GM19395 (cell line): ENCODE data around the gene FBXW11.

ENCODE experiments used
- ATAC-seq: cut with Tn5 transposase; IDR thresholded peaks from one replicate; pipeline ENCODE4 v1.9.1; 2021; ENCODE audit warnings: mild to moderate bottlenecking, moderate library complexity; ENCODE audit not compliant: unreplicated experiment

The FBXW11 gene

DNA sequence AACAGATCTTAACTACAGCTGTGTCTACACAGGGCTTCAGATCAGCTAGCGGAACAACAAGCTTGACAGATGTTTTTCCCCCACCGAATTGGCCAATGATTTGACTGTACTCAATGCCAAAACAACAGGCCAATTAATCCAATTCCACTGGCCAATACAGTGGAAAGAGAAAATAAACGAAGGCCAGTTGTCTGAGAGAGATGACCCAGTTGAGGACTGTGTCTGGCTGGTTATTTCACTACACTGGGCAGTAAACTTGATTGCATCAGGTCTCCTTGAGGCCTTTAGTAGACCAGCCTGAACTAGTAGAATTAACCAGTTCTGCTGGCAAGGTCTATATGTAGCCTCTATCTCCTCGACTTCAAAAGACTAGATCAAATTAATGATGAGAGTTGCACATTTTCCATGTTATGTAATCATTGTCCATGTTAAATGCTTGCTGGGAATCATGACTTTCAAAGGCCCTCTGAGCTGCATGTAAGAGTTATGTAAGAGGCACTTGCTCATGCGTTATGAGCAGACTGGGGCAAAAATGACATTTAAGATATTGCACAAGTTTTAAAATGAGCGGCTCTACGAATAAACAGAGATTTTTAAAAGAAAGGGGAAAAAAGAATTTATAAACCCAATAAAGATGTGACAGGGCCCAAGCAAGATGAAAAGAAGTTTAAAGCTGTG is 192.5 kb downstream of the FBXW11 start:
- ATAC-seq, result no peak

DNA sequence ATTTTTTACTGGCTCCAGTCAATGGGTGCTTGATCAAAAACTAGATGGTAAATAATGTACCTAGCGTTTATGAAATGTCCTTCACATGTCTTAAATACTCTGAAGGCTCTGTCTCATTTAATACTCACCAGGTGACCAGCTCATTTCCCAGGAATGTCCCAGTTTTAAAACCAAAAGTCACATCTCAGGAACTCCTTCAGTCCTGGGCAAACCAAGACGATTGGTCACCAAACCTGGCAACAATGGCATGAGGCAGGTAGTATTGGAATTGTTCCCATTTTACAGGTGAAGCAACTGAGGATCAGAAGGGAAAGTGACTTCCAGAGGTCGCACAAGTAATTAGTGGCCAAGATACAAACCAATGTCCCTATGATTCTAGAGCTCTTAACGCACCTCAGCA is 193.2 kb downstream of the FBXW11 start:
- ATAC-seq, result no peak
